Hepatocyte (in vitro differentiated cells): ENCODE results near the gene APCS. TPM values are rescaled to one million over a fixed set of nuclear protein-coding genes. Genes with fewer than 3 reads are reported as not detected.

Experiments
- DNase-seq: peaks from one replicate; pipeline ENCODE4 v3.0.0-alpha.2; 2016; ENCODE audit warnings: low spot score
- H2AFZ ChIP-seq: fragments of 200-600 bp; sonication (generic); 2 replicates; pipeline ENCODE4 v1.6.0; 2016; ENCODE audit warnings: antibody characterized with exemption, mild to moderate bottlenecking
- H3K27ac ChIP-seq: fragments of 200-600 bp; sonication (generic); 2 replicates; pipeline ENCODE4 v1.5.1; 2016; ENCODE audit warnings: mild to moderate bottlenecking
- H3K27me3 ChIP-seq: fragments of 200-600 bp; sonication (generic); 2 replicates; pipeline ENCODE4 v1.6.1; 2016
- H3K36me3 ChIP-seq: fragments of 200-600 bp; sonication (generic); replicated peaks from 2 replicates; pipeline ENCODE4 v1.5.1; 2016; ENCODE audit warnings: low read depth; ENCODE audit not compliant: insufficient read depth
- H3K4me1 ChIP-seq: fragments of 200-600 bp; sonication (generic); 2 replicates; pipeline ENCODE4 v1.5.1; 2016; ENCODE audit warnings: mild to moderate bottlenecking, moderate library complexity; ENCODE audit not compliant: insufficient read depth
- H3K4me2 ChIP-seq: fragments of 200-600 bp; sonication (generic); 2 replicates; pipeline ENCODE4 v1.6.0; 2016
- H3K4me3 ChIP-seq: fragments of 200-600 bp; sonication (generic); 2 replicates; pipeline ENCODE4 v1.5.1; 2016; ENCODE audit warnings: mild to moderate bottlenecking
- H3K79me2 ChIP-seq: fragments of 200-600 bp; sonication (generic); 2 replicates; pipeline ENCODE4 v1.6.0; 2017; ENCODE audit warnings: mild to moderate bottlenecking
- H3K9me2 ChIP-seq: fragments of 200-600 bp; sonication (generic); replicated peaks from 2 replicates; pipeline ENCODE4 v1.6.0; 2017; ENCODE audit warnings: mild to moderate bottlenecking; ENCODE audit not compliant: insufficient read depth
- H3K9me3 ChIP-seq: fragments of 200-600 bp; sonication (generic); 2 replicates; pipeline ENCODE4 v1.5.1; 2016; ENCODE audit warnings: low read depth, mild to moderate bottlenecking
- H4K20me1 ChIP-seq: fragments of 200-600 bp; sonication (generic); 2 replicates; pipeline ENCODE4 v1.6.0; 2016; ENCODE audit warnings: mild to moderate bottlenecking; ENCODE audit not compliant: insufficient read depth, poor library complexity, severe bottlenecking
- EZH2 ChIP-seq: fragments of 200-600 bp; sonication (generic); IDR thresholded peaks from 2 replicates; pipeline ENCODE4 v1.6.1; 2016; ENCODE audit warnings: antibody characterized with exemption, mild to moderate bottlenecking, borderline replicate concordance
- EZH2phosphoT487 ChIP-seq: fragments of 200-600 bp; sonication (generic); IDR thresholded peaks from one replicate; pipeline ENCODE4 v1.6.1; 2018; ENCODE audit warnings: antibody characterized with exemption, mild to moderate bottlenecking, low read depth, moderate library complexity; ENCODE audit not compliant: unreplicated experiment, severe bottlenecking
- WGBS: methylation state at CpG from one replicate; pipeline ENCODE4 v1.1.6; 2016; ENCODE audit warnings: low lambda C conversion rate; ENCODE audit errors: missing lambda C conversion rate; 5-methylcytosine and 5-hydroxymethylcytosine counted together
- polyA plus RNA-seq: library from polyadenylated mRNA; unstranded; fragments of >200 nt; fragmentation: Nextera tagmentation; extraction: Ambion mirVana; gene quantifications from 2 replicates; pipeline ENCODE4 v1.2.1, GENCODE V29; 2016
- total RNA-seq: library from RNA; depleted of rRNA; stranded (reverse); fragments of >200 nt; gene quantifications from 2 replicates; pipeline ENCODE4 v1.2.3, GENCODE V29; 2014
- TF ChIP-seq, protein P1 (sequence below): fragments of 200-600 bp; sonication (generic); IDR thresholded peaks from 2 replicates; pipeline ENCODE4 v1.5.1; 2016; ENCODE audit warnings: antibody characterized with exemption, mild to moderate bottlenecking; ENCODE audit not compliant: poor library complexity

The APCS gene
- total and polyA plus RNA-seq, 2 experiments from 2014 or later: 4.0 TPM; not detected in 1

DNA sequence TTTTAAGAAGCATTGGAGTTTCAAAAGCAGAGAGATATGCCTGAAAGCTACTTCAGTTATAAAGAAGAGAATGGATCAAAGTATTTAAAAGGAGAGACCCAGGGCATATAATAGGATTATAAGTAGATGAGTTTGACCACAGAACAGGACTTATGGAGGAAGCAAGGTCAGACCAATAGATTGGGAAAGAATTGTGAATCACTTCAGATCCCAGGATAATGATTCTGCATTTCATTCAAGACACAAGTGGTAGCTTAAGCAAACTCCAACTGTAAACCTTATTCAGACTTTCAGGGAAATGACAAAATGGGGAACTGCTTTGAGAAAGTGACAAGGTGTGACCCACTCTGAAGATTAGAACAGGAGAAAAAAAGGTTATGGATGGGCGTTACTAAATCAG, 32.9 kb upstream of the APCS start:
- H3K4me2 ChIP-seq: no peak overlapping the region
- H3K4me1 ChIP-seq: no peaks in the 10 kb centered on the region
- H3K27me3 ChIP-seq: no peaks in the 10 kb centered on the region
- 7% methylated on average over 1 of the region's 1 CpG for WGBS
- no peaks in the 10 kb centered on the region for H4K20me1 ChIP-seq
- TF ChIP-seq EZH2phosphoT487 (no peak), EZH2 (no peak)
- TF ChIP-seq, protein P1, sequence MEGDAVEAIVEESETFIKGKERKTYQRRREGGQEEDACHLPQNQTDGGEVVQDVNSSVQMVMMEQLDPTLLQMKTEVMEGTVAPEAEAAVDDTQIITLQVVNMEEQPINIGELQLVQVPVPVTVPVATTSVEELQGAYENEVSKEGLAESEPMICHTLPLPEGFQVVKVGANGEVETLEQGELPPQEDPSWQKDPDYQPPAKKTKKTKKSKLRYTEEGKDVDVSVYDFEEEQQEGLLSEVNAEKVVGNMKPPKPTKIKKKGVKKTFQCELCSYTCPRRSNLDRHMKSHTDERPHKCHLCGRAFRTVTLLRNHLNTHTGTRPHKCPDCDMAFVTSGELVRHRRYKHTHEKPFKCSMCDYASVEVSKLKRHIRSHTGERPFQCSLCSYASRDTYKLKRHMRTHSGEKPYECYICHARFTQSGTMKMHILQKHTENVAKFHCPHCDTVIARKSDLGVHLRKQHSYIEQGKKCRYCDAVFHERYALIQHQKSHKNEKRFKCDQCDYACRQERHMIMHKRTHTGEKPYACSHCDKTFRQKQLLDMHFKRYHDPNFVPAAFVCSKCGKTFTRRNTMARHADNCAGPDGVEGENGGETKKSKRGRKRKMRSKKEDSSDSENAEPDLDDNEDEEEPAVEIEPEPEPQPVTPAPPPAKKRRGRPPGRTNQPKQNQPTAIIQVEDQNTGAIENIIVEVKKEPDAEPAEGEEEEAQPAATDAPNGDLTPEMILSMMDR: no peak
- no peaks in the 10 kb centered on the region for H3K9me2 ChIP-seq
- H3K79me2 ChIP-seq: no peaks in the 10 kb centered on the region
- no peak for DNase-seq
- H3K36me3 ChIP-seq: no peaks in the 10 kb centered on the region
- no peak overlapping the region for H3K27ac ChIP-seq
- H2AFZ ChIP-seq: no peak overlapping the region
- no peaks in the 10 kb centered on the region for H3K9me3 ChIP-seq
- H3K4me3 ChIP-seq: no peak overlapping the region

DNA sequence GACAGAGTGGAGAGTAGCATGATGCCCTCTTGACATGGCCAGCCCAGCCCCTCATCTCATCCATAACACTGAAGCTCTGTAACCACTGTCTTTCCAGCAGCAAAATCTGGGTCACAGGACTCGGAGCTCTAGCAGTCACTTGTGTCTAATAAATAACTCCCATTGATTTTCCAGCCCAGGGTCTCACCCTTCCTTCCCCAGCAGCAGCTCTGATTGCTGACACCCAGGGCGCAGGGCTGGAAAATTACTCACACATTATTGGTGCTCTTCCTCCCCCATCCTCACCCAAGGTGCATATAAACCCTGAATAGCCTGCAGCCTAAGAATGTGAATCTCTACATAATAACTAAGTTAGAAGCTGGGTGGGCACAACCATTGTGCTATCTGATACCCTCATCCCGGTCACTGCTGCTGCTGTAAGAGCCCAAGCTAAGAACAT, 30.7 kb upstream of the APCS start:
- no peak for DNase-seq

DNA sequence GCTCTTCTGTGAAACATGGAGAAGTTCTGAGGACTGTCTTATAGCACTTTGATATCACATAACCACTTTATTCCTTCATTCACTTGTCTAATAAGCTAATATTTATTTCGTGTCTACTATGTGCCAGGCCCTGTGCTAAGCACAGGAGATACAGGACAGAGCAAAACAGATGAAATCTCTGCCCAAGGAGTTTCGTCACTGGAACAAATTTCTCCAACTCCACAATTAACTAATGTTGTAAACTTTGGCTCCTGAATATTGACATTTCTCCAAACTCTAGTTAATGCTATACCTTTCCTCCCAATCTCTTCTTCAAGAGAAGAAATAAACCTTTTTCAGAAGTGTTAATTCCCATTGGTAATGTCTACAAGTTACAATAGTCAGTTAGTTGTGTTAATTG, 27.0 kb upstream of the APCS start:
- WGBS: 26% methylated on average over 2 of the region's 2 CpGs
- DNase-seq: no peak
- Histone ChIP-seq H3K4me1 (no peaks in the 10 kb centered on the region), H3K9me3 (no peaks in the 10 kb centered on the region), H3K79me2 (no peaks in the 10 kb centered on the region), H3K27me3 (no peaks in the 10 kb centered on the region), H3K36me3 (no peaks in the 10 kb centered on the region), H3K4me3 (no peak overlapping the region), H2AFZ (no peak overlapping the region), H4K20me1 (no peaks in the 10 kb centered on the region), H3K4me2 (no peak overlapping the region), H3K27ac (no peak overlapping the region), H3K9me2 (no peaks in the 10 kb centered on the region)
- no peak for TF ChIP-seq EZH2
- TF ChIP-seq EZH2phosphoT487: no peak
- TF ChIP-seq, protein P1: no peak

More for the DNA sequence above, 30.7 kb upstream of the APCS start:
- no peak overlapping the region for H2AFZ ChIP-seq
- no peak for TF ChIP-seq EZH2phosphoT487
- no peak for TF ChIP-seq EZH2
- TF ChIP-seq, protein P1: no peak
- H3K27ac ChIP-seq: no peak overlapping the region
- 40% methylated on average over 3 of the region's 3 CpGs for WGBS
- H3K4me3 ChIP-seq: no peak overlapping the region
- H3K79me2 ChIP-seq: no peaks in the 10 kb centered on the region
- no peaks in the 10 kb centered on the region for H3K27me3 ChIP-seq
- no peak overlapping the region for H3K4me2 ChIP-seq
- H4K20me1 ChIP-seq: no peaks in the 10 kb centered on the region
- H3K9me3 ChIP-seq: no peaks in the 10 kb centered on the region
- no peaks in the 10 kb centered on the region for H3K36me3 ChIP-seq
- H3K9me2 ChIP-seq: no peaks in the 10 kb centered on the region
- no peaks in the 10 kb centered on the region for H3K4me1 ChIP-seq

DNA sequence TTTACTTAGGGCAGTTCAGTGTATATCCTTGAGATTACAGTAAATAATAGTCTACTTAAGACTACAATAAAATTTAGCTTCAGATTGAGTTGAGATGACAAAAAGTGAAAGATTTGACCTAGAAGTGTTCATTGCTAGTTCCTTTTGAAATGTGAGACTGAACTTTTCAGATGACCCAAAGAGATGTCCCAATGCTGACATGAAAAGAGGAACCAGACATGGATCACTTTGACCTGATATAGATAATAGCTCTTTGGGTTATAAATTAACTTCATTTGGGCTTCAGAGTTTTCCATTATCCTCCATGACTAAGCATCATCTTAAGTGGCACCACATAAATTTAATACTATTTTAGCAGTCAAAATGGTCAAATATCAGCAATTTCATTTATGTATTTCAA, 26.1 kb upstream of the APCS start:
- Histone ChIP-seq H2AFZ (no peak overlapping the region), H3K36me3 (no peaks in the 10 kb centered on the region), H3K27ac (no peak overlapping the region), H3K4me1 (no peaks in the 10 kb centered on the region), H4K20me1 (no peaks in the 10 kb centered on the region), H3K4me3 (no peak overlapping the region), H3K27me3 (no peaks in the 10 kb centered on the region), H3K79me2 (no peaks in the 10 kb centered on the region), H3K4me2 (no peak overlapping the region), H3K9me2 (no peaks in the 10 kb centered on the region), H3K9me3 (no peaks in the 10 kb centered on the region)
- TF ChIP-seq EZH2 (no peak), EZH2phosphoT487 (no peak)
- TF ChIP-seq, protein P1: no peak
- DNase-seq: no peak
